Upper lobe of left lung (tissue), 6 donors: ENCODE data around the gene LTBP1. TPM values are rescaled to one million over a fixed set of nuclear protein-coding genes. Genes with fewer than 3 reads are reported as not detected.

Source experiments
- ATAC-seq, 2 donors: fragments of 200-7000 bp; cut with Tn5 transposase; one replicate each; pipeline ENCODE4 v1.9.1; 2022; ENCODE audit warnings: mild to moderate bottlenecking in 2 of 2, moderate library complexity in 2 of 2; ENCODE audit not compliant: low FRiP score in 2 of 2
- DNase-seq, 2 donors: peaks; one replicate each; pipeline ENCODE4 v3.0.0-alpha.2; 2019 to 2020
- H3K27ac ChIP-seq, 4 donors: fragments of 200-600 bp; sonication (generic); one replicate each; pipeline ENCODE4 v1.5.1; 2016 to 2019
- H3K27me3 ChIP-seq, 4 donors: fragments of 200-600 bp; sonication (generic); one replicate each; pipeline ENCODE4 v1.5.1; 2017 to 2019
- H3K36me3 ChIP-seq, 4 donors: fragments of 200-600 bp; sonication (generic); one replicate each; pipeline ENCODE4 v1.5.1; 2016 to 2019
- H3K4me1 ChIP-seq, 4 donors: fragments of 200-600 bp; sonication (generic); one replicate each; pipeline ENCODE4 v1.5.1; 2018 to 2019
- H3K4me3 ChIP-seq, 4 donors: fragments of 200-600 bp; sonication (generic); one replicate each; pipeline ENCODE4 v1.5.1; 2017 to 2019; ENCODE audit warnings: mild to moderate bottlenecking in 2 of 4, moderate library complexity in 1 of 4
- H3K9me3 ChIP-seq, 4 donors: fragments of 200-600 bp; sonication (generic); one replicate each; pipeline ENCODE4 v1.5.1; 2018 to 2019
- EP300 ChIP-seq, 4 donors: sonication (generic); formaldehyde crosslinking; IDR thresholded peaks; one replicate each; pipeline ENCODE4 v1.5.1; 2017; ENCODE audit warnings: antibody characterized with exemption in 4 of 4, control low read depth in 2 of 4
- POLR2A ChIP-seq, 4 donors: fragments of 450-650 bp; IDR thresholded peaks; one replicate each; pipeline ENCODE4 v1.5.1; 2016 to 2017; ENCODE audit warnings: antibody characterized with exemption in 4 of 4, mild to moderate bottlenecking in 2 of 4
- POLR2AphosphoS5 ChIP-seq, 2 donors: sonication (generic); formaldehyde crosslinking; IDR thresholded peaks; one replicate each; pipeline ENCODE4 v1.5.1; 2017; ENCODE audit warnings: antibody characterized with exemption in 2 of 2
- WGBS, 2 donors: methylation state at CpG; one replicate each; pipeline ENCODE4 v1.1.5; 2017 to 2018; 5-methylcytosine and 5-hydroxymethylcytosine counted together
- total RNA-seq, 6 donors: library from RNA; depleted of rRNA in 4 of 6; stranded (reverse); fragments of >200 nt in 4 of 6; gene quantifications; one replicate each; pipeline versions ENCODE4 v1.1.0 to v1.2.1, GENCODE V29; 2016 to 2021
- TF ChIP-seq, protein P1 (sequence below), 6 experiments: fragments of 450-650 bp in 4 of 6; fragments of 200-600 bp in 2 of 6; sonication (generic) in 2 of 6; IDR thresholded peaks; one replicate each; pipeline ENCODE4 v1.5.1; 2016 to 2019; ENCODE audit warnings: antibody characterized with exemption in 6 of 6
- donor health status: DM: no; HTN: no; CAD: no; lungs with moderate emphysema.
- donor health status: DM: no; HTN: yes; CAD: no; lungs with severe emphysema.

Gene LTBP1
- total RNA-seq, 6 donors from 2014 or later = 11.5 to 45.0 (median 27.1) TPM

DNA sequence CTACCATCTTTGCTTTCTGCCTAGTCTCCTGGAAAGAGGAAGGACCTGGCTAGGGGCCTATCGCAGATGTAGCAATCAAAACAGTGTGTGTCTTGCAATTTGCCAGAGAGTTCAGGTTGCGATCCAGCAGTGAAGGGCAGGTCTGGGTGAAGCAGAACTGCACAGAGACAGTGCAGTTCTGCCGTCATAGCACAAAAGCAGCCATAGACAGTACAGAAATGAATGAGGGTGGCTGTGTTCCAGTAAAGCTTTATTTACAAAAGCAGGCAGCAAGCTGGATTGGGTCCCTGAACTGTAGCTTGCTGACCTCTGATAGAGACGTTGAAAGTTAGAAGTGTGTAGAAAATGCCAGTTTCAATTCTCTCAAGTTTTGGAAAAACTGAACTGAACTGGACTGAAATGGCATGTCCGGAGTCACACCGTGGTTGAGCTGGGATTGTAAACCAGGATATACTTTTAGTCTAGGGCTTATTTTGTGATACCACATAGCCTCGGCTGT, 186.8 kb downstream of the LTBP1 start:
- Histone ChIP-seq H3K27ac (peak overlapping the region; percentile 21 to 64 (median 38)), H3K4me1 (peaks cover 13 to 31% (median 15%) of the 10 kb centered on the region in 4 donors), H3K9me3 (no peaks in the 10 kb centered on the region), H3K36me3 (no peaks in the 10 kb centered on the region), H3K4me3 (peak overlapping the region in 1 of 4 donors; percentile 1), H3K27me3 (no peaks in the 10 kb centered on the region)
- ATAC-seq (peak; percentile 25 to 69), DNase-seq (peak in 1 of 2 donors; percentile 42)
- WGBS, 2 donors = 41 to 57% methylated on average over 7 of the region's 7 CpGs
- TF ChIP-seq, protein P1, sequence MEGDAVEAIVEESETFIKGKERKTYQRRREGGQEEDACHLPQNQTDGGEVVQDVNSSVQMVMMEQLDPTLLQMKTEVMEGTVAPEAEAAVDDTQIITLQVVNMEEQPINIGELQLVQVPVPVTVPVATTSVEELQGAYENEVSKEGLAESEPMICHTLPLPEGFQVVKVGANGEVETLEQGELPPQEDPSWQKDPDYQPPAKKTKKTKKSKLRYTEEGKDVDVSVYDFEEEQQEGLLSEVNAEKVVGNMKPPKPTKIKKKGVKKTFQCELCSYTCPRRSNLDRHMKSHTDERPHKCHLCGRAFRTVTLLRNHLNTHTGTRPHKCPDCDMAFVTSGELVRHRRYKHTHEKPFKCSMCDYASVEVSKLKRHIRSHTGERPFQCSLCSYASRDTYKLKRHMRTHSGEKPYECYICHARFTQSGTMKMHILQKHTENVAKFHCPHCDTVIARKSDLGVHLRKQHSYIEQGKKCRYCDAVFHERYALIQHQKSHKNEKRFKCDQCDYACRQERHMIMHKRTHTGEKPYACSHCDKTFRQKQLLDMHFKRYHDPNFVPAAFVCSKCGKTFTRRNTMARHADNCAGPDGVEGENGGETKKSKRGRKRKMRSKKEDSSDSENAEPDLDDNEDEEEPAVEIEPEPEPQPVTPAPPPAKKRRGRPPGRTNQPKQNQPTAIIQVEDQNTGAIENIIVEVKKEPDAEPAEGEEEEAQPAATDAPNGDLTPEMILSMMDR (IDR thresholded peaks at IDR 0.05) = no peak
- TF ChIP-seq POLR2A (IDR thresholded peaks at IDR 0.05) (no peak), EP300 (IDR thresholded peaks at IDR 0.05) (no peak)

DNA sequence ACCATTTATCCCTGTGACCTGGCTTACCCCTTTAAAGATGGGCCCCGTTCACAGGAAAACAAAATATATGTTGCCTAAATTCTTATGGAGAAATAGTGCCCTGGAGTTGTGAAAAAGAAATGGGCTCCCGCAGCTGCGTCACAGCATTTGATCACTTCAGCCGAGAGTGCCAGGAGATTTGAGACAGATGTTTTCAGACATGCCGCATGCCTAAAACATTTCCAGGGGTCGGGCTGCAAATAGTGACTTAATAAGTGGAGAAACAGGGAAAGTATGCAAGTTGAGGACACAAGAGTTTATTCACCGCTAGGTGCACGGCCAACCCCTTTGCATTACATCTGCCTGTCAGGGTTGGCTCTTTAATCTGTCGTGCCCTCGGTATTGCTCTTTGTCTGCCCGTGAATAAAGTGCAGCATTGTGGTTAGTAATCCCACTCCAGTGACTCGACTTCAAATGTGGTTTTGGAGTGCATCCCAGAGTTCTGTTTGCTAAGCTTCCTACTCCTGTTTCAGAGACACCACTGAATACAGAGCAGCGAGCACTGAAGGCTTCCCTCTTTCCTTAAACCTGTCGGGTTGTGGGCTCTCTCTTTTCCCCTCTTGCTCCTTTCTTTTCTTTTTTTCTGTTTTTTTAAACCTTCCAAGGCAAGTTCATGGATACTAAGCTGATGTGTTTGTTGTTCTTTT, 187.5 kb downstream of the LTBP1 start:
- Histone ChIP-seq H3K27ac (peak overlapping the region; percentile 57 to 84 (median 64)), H3K27me3 (no peaks in the 10 kb centered on the region), H3K4me3 (peak overlapping the region in 3 of 4 donors; percentile 18 to 30 (median 28)), H3K36me3 (no peaks in the 10 kb centered on the region), H3K9me3 (no peaks in the 10 kb centered on the region), H3K4me1 (peaks cover 13 to 31% (median 15%) of the 10 kb centered on the region in 4 donors)
- ATAC-seq = peak; percentile 80 to 91
- TF ChIP-seq EP300 (IDR thresholded peaks at IDR 0.05) (no peak), POLR2A (IDR thresholded peaks at IDR 0.05) (peak in 1 of 4 donors; percentile 11), POLR2AphosphoS5 (IDR thresholded peaks at IDR 0.05) (peak; percentile 72 to 85)
- TF ChIP-seq, protein P1 (IDR thresholded peaks at IDR 0.05) = no peak
- peak in 1 of 2 donors; percentile 40 for DNase-seq
- WGBS, 2 donors = 37 to 42% methylated on average over 14 of the region's 14 CpGs

DNA sequence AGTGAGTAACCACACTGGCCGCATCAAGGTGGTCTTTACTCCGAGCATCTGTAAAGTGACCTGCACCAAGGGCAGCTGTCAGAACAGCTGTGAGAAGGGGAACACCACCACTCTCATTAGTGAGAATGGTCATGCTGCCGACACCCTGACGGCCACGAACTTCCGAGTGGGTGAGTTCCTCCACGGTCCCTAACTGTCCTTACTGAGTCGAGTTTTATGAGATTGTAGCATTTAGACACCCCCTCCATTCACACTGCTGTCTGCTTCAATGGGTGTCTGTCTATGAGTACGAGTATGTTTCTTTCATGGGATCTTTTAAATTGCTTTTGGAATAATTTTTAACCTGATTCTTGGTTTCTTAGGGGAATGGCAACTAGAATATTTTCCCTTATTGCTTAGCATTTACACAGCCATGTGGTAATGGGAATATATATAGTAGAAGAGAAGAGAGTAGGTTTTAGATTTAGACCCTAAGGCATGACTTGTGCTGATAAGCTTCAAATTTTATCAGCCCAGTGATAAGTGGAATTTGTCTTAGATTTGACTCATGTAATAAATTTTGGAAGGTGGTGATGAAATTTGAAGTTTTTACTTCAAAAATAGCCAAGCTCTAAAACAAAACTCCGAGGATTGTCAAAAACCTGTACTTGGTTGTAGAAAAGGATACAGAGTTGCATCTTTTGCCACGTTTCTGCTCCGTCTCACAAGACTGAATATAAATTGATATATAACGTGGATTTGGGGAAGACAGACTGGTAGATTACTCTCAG, 188.2 kb downstream of the LTBP1 start:
- Histone ChIP-seq H3K36me3 (no peaks in the 10 kb centered on the region), H3K27ac (peak overlapping the region; percentile 57 to 84 (median 64)), H3K4me3 (peak overlapping the region in 3 of 4 donors; percentile 18 to 30 (median 28)), H3K9me3 (no peaks in the 10 kb centered on the region), H3K27me3 (no peaks in the 10 kb centered on the region), H3K4me1 (peaks cover 13 to 31% (median 15%) of the 10 kb centered on the region in 4 donors)
- DNase-seq = no peak
- TF ChIP-seq POLR2AphosphoS5 (IDR thresholded peaks at IDR 0.05) = no peak
- TF ChIP-seq EP300 (IDR thresholded peaks at IDR 0.05) = no peak
- no peak for TF ChIP-seq POLR2A (IDR thresholded peaks at IDR 0.05)
- TF ChIP-seq, protein P1 (IDR thresholded peaks at IDR 0.05) = no peak
- peak; percentile 38 to 48 for ATAC-seq
- 63 to 70% methylated on average over 12 to 13 of the region's 13 CpGs for WGBS, 2 donors

GRCh38 chr2:33135645-33136044, 188.9 kb downstream of the LTBP1 start:
- no peak for DNase-seq
- Histone ChIP-seq H3K4me3 (peak overlapping the region in 3 of 4 donors; percentile 18 to 30 (median 28)), H3K9me3 (no peaks in the 10 kb centered on the region), H3K27me3 (no peaks in the 10 kb centered on the region), H3K4me1 (peaks cover 13 to 31% (median 15%) of the 10 kb centered on the region in 4 donors), H3K36me3 (no peaks in the 10 kb centered on the region), H3K27ac (peak overlapping the region; percentile 35 to 84 (median 60))
- TF ChIP-seq POLR2A (IDR thresholded peaks at IDR 0.05) = no peak
- TF ChIP-seq POLR2AphosphoS5 (IDR thresholded peaks at IDR 0.05) = no peak
- TF ChIP-seq, protein P1 (IDR thresholded peaks at IDR 0.05) = no peak
- no peak for TF ChIP-seq EP300 (IDR thresholded peaks at IDR 0.05)
- no peak for ATAC-seq
- 51 to 63% methylated on average over 4 of the region's 4 CpGs for WGBS, 2 donors
